ENCODE data around the gene DIABLO. TPM values are rescaled to one million over a fixed set of nuclear protein-coding genes. Genes with fewer than 3 reads are reported as not detected.

DIABLO gene
- total RNA-seq, 1 experiment from 2014 or later, result 47.9 TPM

- no peak overlapping the region for H2AFZ ChIP-seq
- BruUV-seq (replicated peaks), result TSS peak; percentile 10
- POLR2A ChIA-PET (ENCODE audit: unreplicated experiment), result no interaction called here
Observed at GRCh38 chr12:122205053-122205925, 20.6 kb downstream of the DIABLO start.

DNA sequence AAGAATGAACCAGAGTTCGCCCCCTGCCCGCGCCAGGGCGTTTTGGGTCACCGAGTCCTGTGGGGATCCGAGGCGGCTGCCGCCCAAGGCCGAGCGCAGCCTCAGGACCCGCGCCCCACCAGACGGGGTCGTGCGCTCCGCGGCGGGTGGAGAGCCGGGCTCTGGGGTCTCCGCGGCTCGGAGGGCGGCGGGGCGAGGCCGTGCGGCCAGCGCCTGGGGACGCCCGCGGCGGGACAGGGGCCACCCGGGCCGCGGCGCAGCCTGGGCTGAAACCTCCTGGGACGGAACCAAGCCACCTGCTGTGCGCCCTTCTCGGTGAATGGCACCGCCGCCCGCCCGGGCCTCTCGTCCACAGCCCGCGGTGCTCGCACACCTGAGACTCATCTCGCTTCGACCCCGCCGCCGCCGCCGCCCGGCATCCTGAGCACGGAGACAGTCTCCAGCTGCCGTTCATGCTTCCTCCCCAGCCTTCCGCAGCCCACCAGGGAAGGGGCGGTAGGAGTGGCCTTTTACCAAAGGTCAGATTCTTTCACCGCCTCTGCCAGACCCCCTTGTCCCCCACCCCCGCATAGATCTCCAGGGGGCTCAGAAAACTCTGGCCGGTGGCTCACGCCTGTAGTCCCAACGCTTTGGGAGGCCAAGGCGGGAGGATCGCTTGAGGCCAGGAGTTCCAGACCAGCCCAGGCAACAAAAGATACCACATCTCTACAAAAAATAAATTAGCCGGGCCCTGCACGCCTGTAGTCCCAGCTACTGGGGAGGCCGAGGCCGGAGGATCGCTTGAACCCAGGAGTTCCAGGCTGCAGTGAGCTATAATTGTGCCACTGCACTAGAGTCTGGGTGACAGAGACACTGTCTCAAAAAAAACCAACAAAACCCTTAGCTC, 21.4 kb downstream of the DIABLO start:
- Histone ChIP-seq H3K79me2 (ENCODE audit: low read depth) (no peaks in the 10 kb centered on the region), H3F3A (ENCODE audit: insufficient read depth, low read depth) (peaks cover 29% of the 10 kb centered on the region; the same call in 1 of the 2 replicates), H3K4me1 (replicated peaks; ENCODE audit: insufficient read depth) (peaks cover 6% of the 10 kb centered on the region; the same call in 1 of the 2 replicates), H2AFZ (no peak overlapping the region), H3K36me3 (ENCODE audit: low read depth) (no peaks in the 10 kb centered on the region), H3K9me2 (ENCODE audit: insufficient read depth) (no peaks in the 10 kb centered on the region), H3K4me3 (peak overlapping the region; percentile 57; the same call in 1 of the 2 replicates), H4K20me1 (ENCODE audit: insufficient read depth) (no peaks in the 10 kb centered on the region), H3K27me3 (ENCODE audit: insufficient read depth, low read depth) (no peaks in the 10 kb centered on the region), H3K4me2 (peak overlapping the region; percentile 85), H3K9me3 (ENCODE audit: insufficient read depth, low read depth) (no peaks in the 10 kb centered on the region), H3K27ac (no peak overlapping the region)
- intact Hi-C loops (cut with micrococcal nuclease; ENCODE audit: unreplicated experiment), result no loop called here
- no peak for DNase-seq
- CTCF ChIA-PET, result no interaction called here
- POLR2A ChIA-PET (ENCODE audit: unreplicated experiment), result interaction anchor here (0.6 kb wide), 1 partner anchor 132 kb away, joined by 5 read pairs; no protein-coding TSS in a partner anchor
- TF ChIP-seq CTCF (conservative IDR thresholded peaks at IDR 0.05) (no peak), EZH2 (IDR thresholded peaks at IDR 0.05; ENCODE audit: low read depth) (no peak)
- no TSS peak for BruUV-seq (replicated peaks)

More at GRCh38 chr12:122205053-122205925, 20.6 kb downstream of the DIABLO start:
- no peaks in the 10 kb centered on the region for H3K27me3 ChIP-seq (ENCODE audit: insufficient read depth, low read depth)
- H3K4me3 ChIP-seq, result no peak overlapping the region
- CTCF ChIA-PET, result no interaction called here
- H3K9me3 ChIP-seq (ENCODE audit: insufficient read depth, low read depth), result no peaks in the 10 kb centered on the region
- H3K4me1 ChIP-seq (replicated peaks; ENCODE audit: insufficient read depth), result peaks cover 6% of the 10 kb centered on the region; the same call in 1 of the 2 replicates
- no peaks in the 10 kb centered on the region for H3K9me2 ChIP-seq (ENCODE audit: insufficient read depth)
- no peaks in the 10 kb centered on the region for H3K36me3 ChIP-seq (ENCODE audit: low read depth)
- no peaks in the 10 kb centered on the region for H4K20me1 ChIP-seq (ENCODE audit: insufficient read depth)
- intact Hi-C loops (cut with micrococcal nuclease; ENCODE audit: unreplicated experiment), result no loop called here
- H3K79me2 ChIP-seq (ENCODE audit: low read depth), result no peaks in the 10 kb centered on the region
- TF ChIP-seq CTCF (conservative IDR thresholded peaks at IDR 0.05), result no peak
- no peak for TF ChIP-seq EZH2 (IDR thresholded peaks at IDR 0.05; ENCODE audit: low read depth)
- no peak overlapping the region for H3K4me2 ChIP-seq
- no peak overlapping the region for H3K27ac ChIP-seq
- peaks cover 29% of the 10 kb centered on the region; the same call in 1 of the 2 replicates for H3F3A ChIP-seq (ENCODE audit: insufficient read depth, low read depth)
- DNase-seq, result no peak

Measured in PC-9 (cell line).